ENCODE measurements around the gene CYP27A1.
"Not testable (repeated sequence)": the region's sequence is repeated elsewhere in the genome, so short reads cannot be mapped to it uniquely, and the experiment has no call there.

The CYP27A1 gene

GRCh38 chr2:218832081-218832480, 50.1 kb downstream of the CYP27A1 start:
- DNase-seq (ENCODE audit: low spot score) = no peak

GRCh38 chr2:218832520-218832919, 50.6 kb downstream of the CYP27A1 start:
- DNase-seq (ENCODE audit: low spot score) = peak; percentile 32

GRCh38 chr2:218833023-218833609, 51.2 kb downstream of the CYP27A1 start:
- DNase-seq (ENCODE audit: low spot score) = no peak

- DNase-seq (ENCODE audit: low spot score) = no peak
Measured at GRCh38 chr2:218834685-218835084, 52.7 kb downstream of the CYP27A1 start.

- DNase-seq (ENCODE audit: low spot score) = no peak
Measured at GRCh38 chr2:218837495-218837894, 55.5 kb downstream of the CYP27A1 start.

GRCh38 chr2:218839430-218839829, 57.5 kb downstream of the CYP27A1 start:
- DNase-seq (ENCODE audit: low spot score) = peak; percentile 80

- DNase-seq (ENCODE audit: low spot score) = no peak
Measured at GRCh38 chr2:218839888-218840287, 57.9 kb downstream of the CYP27A1 start.

GRCh38 chr2:218844334-218844733, 62.4 kb downstream of the CYP27A1 start:
- DNase-seq (ENCODE audit: low spot score) = not testable (repeated sequence)

- DNase-seq (ENCODE audit: low spot score) = not testable (repeated sequence)
Measured at GRCh38 chr2:218846963-218847362, 65.0 kb downstream of the CYP27A1 start.

- no peak for DNase-seq (ENCODE audit: low spot score)
Measured at GRCh38 chr2:218849721-218850120, 67.8 kb downstream of the CYP27A1 start.

GRCh38 chr2:218850796-218851195, 68.8 kb downstream of the CYP27A1 start:
- no peak for DNase-seq (ENCODE audit: low spot score)

- no peak for DNase-seq (ENCODE audit: low spot score)
Measured at GRCh38 chr2:218851286-218851685, 69.3 kb downstream of the CYP27A1 start.

- peak; percentile 66 for DNase-seq (ENCODE audit: low spot score)
Measured at GRCh38 chr2:218852911-218853667, 71.1 kb downstream of the CYP27A1 start.

- no peak for DNase-seq (ENCODE audit: low spot score)
Measured at GRCh38 chr2:218853766-218854165, 71.8 kb downstream of the CYP27A1 start.

GRCh38 chr2:218854860-218855259, 72.9 kb downstream of the CYP27A1 start:
- no peak for DNase-seq (ENCODE audit: low spot score)

- no peak for DNase-seq (ENCODE audit: low spot score)
Measured at GRCh38 chr2:218855305-218856166, 73.6 kb downstream of the CYP27A1 start.

- DNase-seq (ENCODE audit: low spot score) = no peak
Measured at GRCh38 chr2:218856167-218856895, 74.4 kb downstream of the CYP27A1 start.

- no peak for DNase-seq (ENCODE audit: low spot score)
Measured at GRCh38 chr2:218856896-218857243, 74.9 kb downstream of the CYP27A1 start.

- no peak for DNase-seq (ENCODE audit: low spot score)
Measured at GRCh38 chr2:218857371-218858137, 75.6 kb downstream of the CYP27A1 start.

- DNase-seq (ENCODE audit: low spot score) = no peak
Measured at GRCh38 chr2:218858138-218858445, 76.1 kb downstream of the CYP27A1 start.
